Endothelial cell of umbilical vein (primary cell): ENCODE measurements around the gene PLEKHD1.

ENCODE experiments used
- CTCF ChIP-seq, 2 donors: IDR thresholded peaks; 1 replicate in 1 of 2; 2 replicates in 1 of 2; pipeline ENCODE4 v1.5.1; 2011; ENCODE audit warnings: low read length in 2 of 2, mild to moderate bottlenecking in 2 of 2, moderate library complexity in 2 of 2, control low read depth in 1 of 2, inconsistent platforms in 1 of 2, low read depth in 1 of 2; ENCODE audit not compliant: insufficient read depth in 1 of 2; ENCODE audit errors: extremely low read depth in 1 of 2
- EZH2 ChIP-seq: IDR thresholded peaks from 2 replicates; pipeline ENCODE4 v1.6.1; 2012; ENCODE audit warnings: borderline replicate concordance, low read depth, mild to moderate bottlenecking, moderate library complexity, low read length, inconsistent platforms; ENCODE audit not compliant: severe bottlenecking
- MAX ChIP-seq: IDR thresholded peaks from 2 replicates; pipeline ENCODE4 v1.6.1; 2011; ENCODE audit not compliant: insufficient read depth, insufficient read length
- POLR2A ChIP-seq: IDR thresholded peaks from 2 replicates; pipeline ENCODE4 v1.6.1; 2012; ENCODE audit warnings: low read depth, mild to moderate bottlenecking, control low read depth, low read length
- POLR2AphosphoS5 ChIP-seq: IDR thresholded peaks from 2 replicates; pipeline ENCODE4 v1.6.1; 2012; ENCODE audit warnings: low read depth, mild to moderate bottlenecking, control low read depth, low read length, moderate library complexity; ENCODE audit not compliant: insufficient read depth

GRCh38 chr14:69531135-69531534, 46.6 kb downstream of the PLEKHD1 start:
- TF ChIP-seq POLR2A (no peak), CTCF (IDR thresholded peaks at IDR 0.05; ENCODE audit: extremely low read depth in 1 of 2, insufficient read depth in 1 of 2, low read depth in 1 of 2, low read length in 2 of 2) (no peak), EZH2 (no peak), POLR2AphosphoS5 (no peak), MAX (no peak)
